ENCODE data around the gene GGCX. TPM values are rescaled to one million over a fixed set of nuclear protein-coding genes. Genes with fewer than 3 reads are reported as not detected.

The GGCX gene
- total and polyA plus RNA-seq, 2 donors (not counting 3 experiments of a cell fraction or from before 2014, with no cell fraction given) = 48.0 to 62.7 TPM

GRCh38 chr2:85534099-85534498 is 27.2 kb downstream of the GGCX start:
- H3K9me1 ChIP-seq (replicated peaks; ENCODE audit: control insufficient read depth, extremely low read depth, insufficient read depth, low read length) = no peaks in the 10 kb centered on the region
- H3K27me3 ChIP-seq (ENCODE audit: control insufficient read depth in 2 of 2, insufficient read depth in 2 of 2, low read length in 2 of 2) = peaks cover 0 to 3% of the 10 kb centered on the region in 2 experiments
- DNase-seq (ENCODE audit: low read depth, low spot score) (no peak), FAIRE-seq (no peak)
- TF ChIP-seq MYC (IDR thresholded peaks at IDR 0.05; ENCODE audit: low read depth, low read length) = no peak
- H3K4me2 ChIP-seq (ENCODE audit: insufficient read depth, low read length) = no peak overlapping the region
- no peaks in the 10 kb centered on the region for H4K20me1 ChIP-seq (replicated peaks; ENCODE audit: control insufficient read depth, extremely low read depth, insufficient read depth, low read length)
- no peak overlapping the region for H3K9ac ChIP-seq (replicated peaks; ENCODE audit: extremely low read depth, insufficient read depth, low read length)
- H3K79me2 ChIP-seq (ENCODE audit: control insufficient read depth, insufficient read depth, low read length) = peaks cover 8% of the 10 kb centered on the region
- H3K4me1 ChIP-seq (ENCODE audit: control insufficient read depth, extremely low read depth, insufficient read depth, low read length) = peaks cover 20% of the 10 kb centered on the region
- H2AFZ ChIP-seq (ENCODE audit: low read depth, low read length) = no peak overlapping the region
- H3K27ac ChIP-seq (ENCODE audit: insufficient read depth, low read depth, low read length) = no peak overlapping the region
- ChIA-PET CTCF (interaction anchor here (1.2 kb wide), 1 partner anchor 10 kb away, joined by 3 read pairs; no protein-coding TSS in a partner anchor), POLR2A (no interaction called here)
- intact Hi-C loops (cut with micrococcal nuclease) = no loop called here
- no peak overlapping the region for H3K4me3 ChIP-seq (replicated peaks in 1 of 3; ENCODE audit: insufficient read depth in 1 of 3, low read depth in 1 of 3, low read length in 3 of 3)
- dilution Hi-C loops (cut with MboI; ENCODE audit: extremely low pct_ligation_motif_present, low sequenced_read_pairs) = no loop called here
- H3K9me3 ChIP-seq (replicated peaks; ENCODE audit: control insufficient read depth, insufficient read depth, low read length) = no peaks in the 10 kb centered on the region
- BruUV-seq (replicated peaks) = no TSS peak
- H3K36me3 ChIP-seq (ENCODE audit: control insufficient read depth in 2 of 2, extremely low read depth in 1 of 2, insufficient read depth in 2 of 2, low read length in 2 of 2) = no peaks in the 10 kb centered on the region

GRCh38 chr2:85531589-85531988 is 29.7 kb downstream of the GGCX start:
- Histone ChIP-seq H3K4me2 (ENCODE audit: insufficient read depth, low read length) (no peak overlapping the region), H3K4me1 (ENCODE audit: control insufficient read depth, extremely low read depth, insufficient read depth, low read length) (peaks cover 2% of the 10 kb centered on the region), H3K9me3 (replicated peaks; ENCODE audit: control insufficient read depth, insufficient read depth, low read length) (no peaks in the 10 kb centered on the region), H3K9me1 (replicated peaks; ENCODE audit: control insufficient read depth, extremely low read depth, insufficient read depth, low read length) (no peaks in the 10 kb centered on the region), H3K27ac (ENCODE audit: insufficient read depth, low read depth, low read length) (no peak overlapping the region), H3K79me2 (ENCODE audit: control insufficient read depth, insufficient read depth, low read length) (no peaks in the 10 kb centered on the region), H2AFZ (ENCODE audit: low read depth, low read length) (no peak overlapping the region), H3K4me3 (replicated peaks in 1 of 3; ENCODE audit: insufficient read depth in 1 of 3, low read depth in 1 of 3, low read length in 3 of 3) (no peak overlapping the region), H3K27me3 (ENCODE audit: control insufficient read depth in 2 of 2, insufficient read depth in 2 of 2, low read length in 2 of 2) (peaks cover 7% of the 10 kb centered on the region in 2 experiments), H3K36me3 (ENCODE audit: control insufficient read depth in 2 of 2, extremely low read depth in 1 of 2, insufficient read depth in 2 of 2, low read length in 2 of 2) (no peaks in the 10 kb centered on the region), H4K20me1 (replicated peaks; ENCODE audit: control insufficient read depth, extremely low read depth, insufficient read depth, low read length) (no peaks in the 10 kb centered on the region), H3K9ac (replicated peaks; ENCODE audit: extremely low read depth, insufficient read depth, low read length) (no peak overlapping the region)
- POLR2A ChIA-PET = interaction anchor here (0.6 kb wide), 1 partner anchor 30 kb away, joined by 4 read pairs; no protein-coding TSS in a partner anchor
- dilution Hi-C loops (cut with MboI; ENCODE audit: extremely low pct_ligation_motif_present, low sequenced_read_pairs) = no loop called here
- no peak for FAIRE-seq
- DNase-seq (ENCODE audit: low read depth, low spot score) = no peak
- TF ChIP-seq MYC (IDR thresholded peaks at IDR 0.05; ENCODE audit: low read depth, low read length) = no peak
- no TSS peak for BruUV-seq (replicated peaks)
- intact Hi-C loops (cut with micrococcal nuclease) = no loop called here
- CTCF ChIA-PET = interaction anchor here (0.6 to 1.2 kb wide), 4 partner anchors 88 to 511 kb away, joined by 3 to 4 read pairs (median 4); no protein-coding TSS in a partner anchor
